GM19468 (cell line): ENCODE data around the gene LRP1B.
"Not testable (repeated sequence)": the region's sequence is repeated elsewhere in the genome, so short reads cannot be mapped to it uniquely, and the experiment has no call there.

ENCODE experiments used
- ATAC-seq: cut with Tn5 transposase; IDR thresholded peaks from one replicate; pipeline ENCODE4 v1.9.1; 2021; ENCODE audit warnings: mild to moderate bottlenecking, moderate library complexity, moderate number of reproducible peaks; ENCODE audit not compliant: unreplicated experiment; ENCODE audit errors: extremely low read depth

The LRP1B gene

GRCh38 chr2:141260911-141261310, 869.9 kb downstream of the LRP1B start:
- ATAC-seq, result no peak

DNA sequence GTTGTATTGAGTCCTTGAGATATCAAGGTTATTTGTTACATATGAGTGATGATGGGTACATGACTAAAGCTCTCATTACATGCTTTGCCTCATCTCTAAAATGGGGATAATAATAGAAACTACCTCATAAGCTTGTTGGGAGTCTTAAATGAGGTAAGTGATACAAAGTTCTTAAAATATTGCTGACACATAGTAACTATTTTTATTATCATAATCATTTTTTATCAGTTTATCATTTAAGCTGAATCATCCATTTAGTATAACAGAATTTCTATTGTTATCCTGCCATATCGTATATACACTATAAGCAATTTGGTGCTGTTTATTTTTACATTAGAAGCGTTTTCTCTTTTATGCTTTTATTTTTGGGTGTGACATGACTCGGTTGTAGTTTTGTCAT, 871.1 kb downstream of the LRP1B start:
- no peak for ATAC-seq

- no peak for ATAC-seq
Measured at GRCh38 chr2:141242008-141242407, 888.8 kb downstream of the LRP1B start.

- no peak for ATAC-seq
Measured at GRCh38 chr2:141226560-141226959, 904.3 kb downstream of the LRP1B start.

- no peak for ATAC-seq
Measured at GRCh38 chr2:141207036-141207385, 923.8 kb downstream of the LRP1B start.

DNA sequence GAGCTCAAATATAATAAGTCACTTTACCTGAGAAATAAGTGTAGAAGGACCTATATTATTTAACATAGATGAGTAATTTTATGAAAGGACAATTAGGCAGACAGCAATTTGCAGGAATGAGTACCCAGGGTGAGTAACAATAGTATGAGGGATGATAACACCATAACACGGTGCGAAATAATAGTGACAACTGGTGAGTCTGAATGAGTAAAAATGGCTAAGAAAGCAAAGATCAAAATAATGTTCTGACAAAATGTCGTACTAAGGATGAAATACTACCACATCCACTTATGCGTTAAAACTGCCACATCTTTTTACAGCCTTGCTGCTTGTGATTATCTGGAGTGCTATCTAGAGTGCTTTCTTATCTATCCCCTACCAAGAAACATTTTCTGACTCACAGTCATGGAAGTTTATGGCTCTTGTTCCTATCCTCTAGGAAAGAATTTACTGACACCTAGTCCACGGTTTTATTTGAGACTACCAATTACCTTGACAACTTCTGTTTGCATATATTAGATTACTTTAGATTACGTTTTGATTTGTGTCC, 929.7 kb downstream of the LRP1B start:
- ATAC-seq, result no peak

DNA sequence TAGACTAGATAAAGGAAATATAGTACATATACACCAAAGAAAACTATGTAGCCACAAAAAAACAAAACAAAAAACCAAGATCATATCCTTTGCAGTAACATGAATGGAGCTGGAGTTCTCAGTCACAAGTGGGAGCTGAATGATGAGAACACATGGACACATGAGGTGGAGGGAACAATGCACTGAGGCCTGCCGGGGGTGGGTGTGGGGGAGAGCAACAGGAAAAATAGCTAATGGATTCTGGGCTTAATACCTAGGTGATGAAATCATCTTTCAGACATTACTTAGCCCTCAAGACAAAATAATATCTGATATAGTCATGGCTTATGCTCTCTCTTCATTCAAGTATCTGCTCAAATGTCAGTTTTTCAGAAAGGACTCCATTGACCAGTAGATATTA, 930.6 kb downstream of the LRP1B start:
- ATAC-seq, result no peak

- no peak for ATAC-seq
Measured at GRCh38 chr2:141199711-141200110, 931.1 kb downstream of the LRP1B start.

DNA sequence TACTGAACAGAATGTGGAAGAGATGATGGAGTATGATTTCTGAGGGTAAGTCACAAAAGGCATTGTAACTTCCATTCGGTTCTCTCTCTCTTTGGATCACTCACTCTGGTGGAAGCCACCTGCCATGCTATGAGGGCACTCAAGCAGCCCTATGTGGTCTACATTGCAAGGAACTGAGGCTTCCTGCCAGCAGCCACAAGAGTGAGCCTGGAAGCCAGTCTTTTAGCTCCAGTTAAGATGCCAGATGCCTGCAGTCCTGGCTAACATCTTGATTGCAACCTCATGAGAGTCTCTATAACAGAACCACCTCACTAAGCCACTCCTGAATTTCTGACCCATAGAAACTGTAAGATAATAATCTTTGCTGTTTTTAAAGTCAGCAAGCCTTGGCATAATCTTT, 935.7 kb downstream of the LRP1B start:
- ATAC-seq, result no peak

DNA sequence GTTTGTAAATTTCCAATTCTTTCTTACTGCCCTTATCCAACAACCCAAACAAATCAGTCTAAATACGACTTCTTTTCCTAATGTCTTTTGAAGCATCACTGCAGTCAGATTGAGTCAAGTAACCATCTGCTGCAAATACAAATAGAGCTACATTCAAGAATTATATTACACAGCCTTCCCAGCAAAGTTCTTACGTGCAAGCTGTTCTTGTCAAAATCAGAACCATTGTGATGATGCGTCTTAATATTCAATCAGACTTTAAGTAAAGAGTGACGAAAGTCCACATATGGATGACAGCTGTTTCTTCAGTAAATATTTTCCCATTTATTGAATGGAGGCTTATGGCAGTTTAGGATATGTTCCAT, 943.8 kb downstream of the LRP1B start:
- no peak for ATAC-seq

DNA sequence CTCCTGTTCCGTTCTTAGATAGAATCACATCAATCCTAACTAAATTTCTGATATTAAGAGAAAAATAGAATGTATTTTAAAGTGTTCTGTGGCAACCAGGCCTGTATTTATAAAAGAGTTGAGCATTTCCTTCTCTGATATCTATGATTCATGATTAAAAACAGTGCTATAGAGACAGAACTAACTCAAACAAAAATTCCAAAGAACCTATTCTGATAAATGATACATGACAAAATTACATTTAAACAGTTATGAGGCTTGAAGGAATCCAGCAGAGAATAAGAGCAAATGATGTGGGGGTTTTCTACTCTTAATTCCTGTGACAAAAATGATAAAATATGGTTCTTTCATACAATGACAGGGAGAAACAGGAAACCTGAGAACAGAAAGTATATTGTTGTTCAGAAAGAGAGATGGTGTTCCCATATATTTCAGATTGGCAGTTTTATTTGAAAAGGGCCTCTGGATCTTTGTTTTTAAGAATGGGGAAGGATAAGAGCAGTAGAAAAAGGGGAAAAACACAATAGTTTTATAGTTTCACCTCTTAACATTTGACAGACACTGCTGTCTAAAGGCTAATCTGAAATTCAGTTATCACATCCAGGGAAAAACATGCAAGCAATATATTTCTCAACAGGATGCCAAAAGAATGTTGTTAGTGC, 944.3 kb downstream of the LRP1B start:
- no peak for ATAC-seq

DNA sequence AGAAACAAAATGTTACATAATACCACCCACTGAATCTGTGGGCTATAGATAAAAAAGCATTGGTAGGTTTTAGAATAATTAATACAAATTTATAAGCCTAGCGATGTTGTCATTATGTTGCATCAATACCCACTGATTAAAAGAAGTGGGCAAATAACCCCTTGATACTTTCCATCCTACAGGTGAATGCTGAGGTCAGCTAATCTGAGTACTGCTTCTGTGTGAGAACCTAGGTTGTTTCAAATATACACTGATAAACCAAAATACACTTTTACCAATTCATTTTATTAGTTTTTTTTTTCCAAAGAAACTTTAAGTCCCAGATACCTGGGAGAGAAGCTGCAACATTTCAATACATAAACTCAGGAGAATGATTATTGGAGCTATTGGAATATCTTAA, 948.6 kb downstream of the LRP1B start:
- no peak for ATAC-seq

GRCh38 chr2:141169117-141169516, 961.7 kb downstream of the LRP1B start:
- not testable (repeated sequence) for ATAC-seq

- no peak for ATAC-seq
Measured at GRCh38 chr2:141162314-141162713, 968.5 kb downstream of the LRP1B start.

- ATAC-seq, result no peak
Measured at GRCh38 chr2:141151611-141152286, 979.1 kb downstream of the LRP1B start.

- no peak for ATAC-seq
Measured at GRCh38 chr2:141142025-141142424, 988.8 kb downstream of the LRP1B start.

DNA sequence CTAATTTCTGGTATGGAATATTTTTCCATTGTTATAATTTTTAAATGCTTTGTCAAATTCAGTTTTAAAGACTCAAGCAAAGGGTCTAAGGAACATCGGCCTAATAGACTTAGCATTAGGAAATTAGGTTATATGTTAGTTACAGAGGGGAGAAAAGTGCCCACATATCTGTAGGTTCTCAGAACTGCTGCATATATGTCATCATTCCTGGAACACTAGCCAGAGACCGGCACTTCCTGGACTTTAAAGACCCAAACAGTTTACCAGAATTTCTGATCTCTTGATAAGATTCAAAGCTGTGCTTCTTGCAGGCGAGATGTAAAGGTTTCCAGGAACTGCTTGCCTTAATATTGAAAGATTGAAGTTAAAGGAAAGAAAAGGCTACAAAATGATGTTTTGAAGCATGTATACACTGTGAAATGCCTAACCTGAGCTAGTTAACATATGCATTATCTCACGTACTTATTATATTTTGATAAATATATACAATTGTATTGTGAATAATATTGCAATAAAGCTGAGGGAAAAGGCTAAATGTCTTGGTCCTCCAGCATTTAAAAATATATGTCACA, 993.6 kb downstream of the LRP1B start:
- ATAC-seq, result no peak

DNA sequence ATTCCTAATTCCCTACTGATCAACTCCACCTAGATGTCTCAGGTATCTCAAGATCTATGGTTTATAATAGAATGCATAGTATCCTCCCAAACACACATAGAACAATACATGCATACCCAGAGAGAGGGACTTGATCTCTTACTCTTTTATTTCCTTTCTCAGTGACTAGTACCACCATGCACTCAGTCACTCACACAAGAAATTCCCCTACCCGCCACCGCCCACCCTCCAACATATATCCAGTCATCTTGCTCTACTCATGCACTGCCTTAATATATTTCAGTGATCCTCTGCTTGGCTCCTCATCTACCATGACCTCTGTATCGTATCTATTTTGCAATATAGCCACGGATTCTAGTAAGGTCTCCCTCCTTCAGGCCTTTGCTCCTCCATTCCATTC, 996.9 kb downstream of the LRP1B start:
- ATAC-seq, result no peak

GRCh38 chr2:141125432-141125831, 1005.4 kb downstream of the LRP1B start:
- ATAC-seq, result no peak

GRCh38 chr2:141118836-141119235, 1012.0 kb downstream of the LRP1B start:
- ATAC-seq, result no peak

GRCh38 chr2:141113301-141113700, 1017.5 kb downstream of the LRP1B start:
- no peak for ATAC-seq

DNA sequence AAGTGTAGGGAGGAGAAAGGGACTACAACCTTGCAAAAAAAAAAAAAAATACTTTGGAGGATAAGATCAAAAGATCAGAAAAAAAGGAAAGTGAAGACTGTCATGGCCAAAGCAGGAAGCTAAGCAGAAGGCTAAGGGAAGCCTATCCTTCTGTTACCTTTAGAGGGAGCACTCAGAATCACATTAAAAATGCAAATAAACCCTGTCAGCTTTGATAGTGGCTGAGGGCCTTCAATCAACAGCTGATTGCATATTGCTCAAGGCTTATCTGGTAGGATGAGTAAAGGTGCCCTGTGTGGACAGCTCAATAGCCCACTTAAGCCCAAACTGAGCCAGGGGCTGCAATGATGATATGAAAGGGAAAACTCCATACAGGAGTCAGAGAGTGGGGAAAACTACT, 1021.2 kb downstream of the LRP1B start:
- no peak for ATAC-seq
